ENCODE measurements around the gene NFATC3. TPM values are rescaled to one million over a fixed set of nuclear protein-coding genes. Genes with fewer than 3 reads are reported as not detected.

The NFATC3 gene
- total RNA-seq, 1 experiment from 2014 or later, result 31.3 TPM

DNA sequence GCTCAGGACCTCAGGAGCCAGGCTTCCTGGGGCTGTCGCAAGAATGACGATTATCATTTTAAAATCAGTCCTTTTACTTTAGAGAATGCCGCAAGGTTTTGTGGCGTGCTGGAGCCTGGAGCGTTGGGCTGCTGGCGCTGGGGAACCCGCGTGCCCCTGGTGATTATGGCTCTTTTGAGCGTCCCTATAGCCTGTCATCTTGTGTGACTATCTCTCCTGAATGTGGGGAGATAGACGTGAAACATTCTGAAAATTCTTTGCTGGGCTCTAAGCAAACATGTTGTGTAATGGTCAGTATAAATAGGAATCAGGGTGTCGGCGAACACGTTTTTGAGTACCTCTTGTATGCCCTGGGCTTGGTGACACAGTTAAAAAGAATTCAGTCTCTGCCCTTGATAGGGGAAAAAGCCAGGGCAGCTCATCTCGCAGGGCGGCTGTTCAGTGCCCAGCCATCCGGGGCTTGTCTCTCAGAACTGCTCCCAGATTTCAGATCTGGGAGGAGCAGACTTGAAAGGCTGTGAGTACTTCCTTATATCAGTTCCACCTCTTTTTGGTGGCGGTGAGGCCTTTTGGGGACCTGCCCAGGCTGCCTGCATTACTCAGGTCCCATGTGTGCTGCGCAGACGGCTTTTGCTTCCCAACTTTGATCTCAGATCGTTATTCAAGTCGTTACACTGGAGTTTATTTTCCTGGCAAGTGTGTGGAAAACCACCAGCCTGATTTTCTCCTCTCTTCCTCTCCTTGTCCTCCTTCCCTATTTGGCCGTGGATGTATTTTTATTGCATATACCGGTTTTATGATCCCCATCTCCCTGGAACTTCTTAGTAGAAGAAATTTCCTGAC is 180.1 kb downstream of the NFATC3 start:
- DNase-seq (ENCODE audit: extremely low read depth, low read depth), result peak; percentile 75

DNA sequence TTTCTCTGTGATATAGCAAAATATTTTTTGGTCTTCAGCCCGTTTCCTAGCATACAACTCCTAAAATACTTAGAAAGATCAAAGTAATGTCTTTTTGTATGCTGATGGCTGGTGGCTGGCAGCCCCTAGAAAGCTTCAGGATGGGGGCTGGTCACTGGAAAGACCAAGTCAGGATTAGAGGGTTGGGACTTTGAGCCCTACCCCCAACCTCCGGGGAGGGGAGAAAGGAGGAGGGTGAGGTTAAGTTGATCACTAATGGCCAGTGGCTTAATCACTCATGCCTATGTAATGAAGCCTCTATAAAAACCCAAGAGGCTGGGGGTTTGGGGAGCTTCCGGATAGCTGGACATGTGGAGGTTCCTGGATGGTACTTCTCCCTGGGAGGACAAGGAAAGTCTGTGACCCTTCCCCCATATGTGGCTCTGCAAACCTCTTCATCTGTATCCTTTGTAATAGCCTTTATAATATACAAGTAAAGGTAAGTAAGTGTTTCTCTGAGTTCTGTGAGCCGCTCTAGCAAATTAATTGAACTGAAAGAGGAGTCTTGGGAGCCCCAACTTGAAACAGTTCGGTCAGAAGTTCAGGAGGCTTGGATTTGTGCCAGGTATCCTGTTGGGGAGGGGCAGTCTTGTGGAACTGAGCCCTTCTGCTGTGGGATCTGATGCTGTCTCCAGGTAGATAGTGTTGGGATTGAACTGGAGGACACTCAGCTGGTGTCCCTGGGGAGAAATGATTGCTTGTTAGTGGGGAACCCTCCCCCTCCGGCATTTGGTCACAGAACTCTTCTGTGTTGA is 182.6 kb downstream of the NFATC3 start:
- no peak for DNase-seq (ENCODE audit: extremely low read depth, low read depth)

DNA sequence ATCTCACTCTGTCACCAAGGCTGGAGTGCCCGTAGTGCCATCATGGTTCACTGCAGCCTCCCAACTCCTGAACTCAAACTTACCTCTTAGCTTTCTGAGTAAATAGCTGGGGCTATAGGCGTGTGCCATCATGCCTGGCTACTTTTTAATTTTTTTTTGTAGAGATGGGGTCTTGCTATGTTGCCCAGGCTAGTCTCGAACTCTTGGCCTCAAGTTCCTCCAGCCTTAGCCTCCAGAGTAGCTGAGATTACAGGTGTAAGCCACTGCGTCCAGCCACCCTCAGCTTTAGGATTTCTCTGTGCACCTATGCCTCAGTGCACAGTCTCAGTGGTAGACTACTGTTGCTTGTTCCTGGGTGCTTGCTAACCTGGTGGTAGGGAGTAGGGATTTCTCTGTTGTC is 184.6 kb downstream of the NFATC3 start:
- DNase-seq (ENCODE audit: extremely low read depth, low read depth), result no peak

DNA sequence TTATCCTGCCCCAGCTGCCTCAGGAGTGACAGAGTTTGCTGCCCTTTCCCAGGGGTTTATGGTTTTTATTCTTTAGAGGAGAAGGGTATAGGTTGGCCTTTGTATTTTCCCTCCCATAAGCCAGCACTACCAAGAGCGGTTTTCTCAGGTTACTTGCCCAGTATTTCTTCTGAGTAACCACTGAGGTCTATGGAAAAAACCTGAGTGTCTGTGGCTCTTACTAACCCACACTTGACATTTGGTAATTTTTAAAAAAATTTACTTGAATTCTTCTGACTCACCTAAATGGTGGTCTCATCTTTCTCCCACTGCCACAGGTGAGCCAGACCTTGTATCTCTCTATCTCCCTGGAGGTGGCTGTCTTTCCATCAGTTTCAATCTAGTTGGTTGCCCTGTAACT is 185.2 kb downstream of the NFATC3 start:
- DNase-seq (ENCODE audit: extremely low read depth, low read depth), result no peak

DNA sequence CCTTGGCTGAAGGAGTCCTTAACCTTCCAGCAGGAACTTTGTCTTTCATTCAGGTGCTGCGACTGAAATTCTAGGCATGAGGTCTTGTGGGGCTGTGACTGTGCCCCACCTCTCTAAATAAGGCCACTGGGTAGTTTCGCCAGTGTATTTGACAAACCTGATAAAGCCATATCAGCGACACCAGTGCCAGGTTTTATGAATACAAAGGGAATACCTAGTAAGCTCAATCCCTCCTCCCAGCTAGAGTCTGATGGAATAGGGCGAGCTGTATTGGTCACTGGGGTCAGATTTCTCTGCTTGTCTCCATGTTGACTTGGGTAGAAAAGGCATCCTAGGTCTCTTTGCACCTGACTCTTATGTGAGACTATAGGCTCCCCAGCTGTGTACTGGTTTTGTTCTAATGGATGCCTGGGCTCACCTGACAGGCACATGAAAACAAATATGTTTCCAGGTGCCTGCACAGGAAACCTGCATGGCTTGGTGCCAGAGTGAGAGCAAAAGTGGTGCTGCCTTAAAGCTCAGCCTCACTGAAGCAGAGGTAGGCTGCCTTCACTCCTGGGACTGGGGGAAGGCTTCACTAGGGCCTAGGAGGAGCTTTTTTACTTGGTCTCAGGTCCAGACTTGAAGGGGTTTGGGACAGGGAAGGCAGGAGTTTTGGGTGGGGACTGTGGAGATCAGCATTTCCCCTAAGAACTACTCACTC is 187.5 kb downstream of the NFATC3 start:
- DNase-seq (ENCODE audit: extremely low read depth, low read depth), result no peak

DNA sequence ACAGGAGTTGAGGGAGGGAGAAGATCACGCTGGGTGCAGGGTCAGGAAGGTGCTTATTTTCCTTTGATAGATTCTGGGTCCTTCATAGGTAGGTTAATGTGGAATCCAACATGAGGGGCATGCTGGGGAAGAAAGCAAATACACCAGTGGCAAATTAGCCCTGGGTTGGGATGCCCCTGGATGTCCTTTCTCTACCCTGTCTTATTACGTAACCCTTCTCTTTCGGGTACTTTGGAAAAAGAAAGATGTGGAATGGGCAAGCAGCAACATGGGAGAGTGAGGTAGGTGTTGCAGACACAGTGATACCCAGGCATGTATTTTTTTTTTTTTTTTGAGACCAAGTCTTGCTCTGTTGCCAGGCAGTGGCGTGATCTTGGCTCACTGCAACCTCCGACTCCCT is 188.3 kb downstream of the NFATC3 start:
- no peak for DNase-seq (ENCODE audit: extremely low read depth, low read depth)

DNA sequence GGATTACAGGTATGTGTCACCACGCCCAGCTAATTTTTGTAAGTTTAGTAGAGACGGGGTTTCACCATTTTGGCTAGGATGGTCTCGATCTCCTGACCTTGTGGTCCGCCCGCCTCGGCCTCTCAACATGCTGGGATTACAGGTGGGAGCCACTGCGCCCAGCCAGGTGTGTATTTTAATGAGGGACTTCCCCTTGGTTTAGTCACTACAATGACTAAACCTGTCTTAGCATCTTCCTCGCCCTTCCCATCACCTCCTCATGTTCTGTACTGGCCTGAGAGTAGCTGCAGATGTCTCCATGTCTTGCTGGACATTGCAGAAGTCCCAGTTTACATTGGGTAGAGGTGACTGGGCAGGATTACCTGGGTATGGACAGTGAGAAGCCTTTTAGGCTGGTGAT is 188.7 kb downstream of the NFATC3 start:
- DNase-seq (ENCODE audit: extremely low read depth, low read depth), result no peak

DNA sequence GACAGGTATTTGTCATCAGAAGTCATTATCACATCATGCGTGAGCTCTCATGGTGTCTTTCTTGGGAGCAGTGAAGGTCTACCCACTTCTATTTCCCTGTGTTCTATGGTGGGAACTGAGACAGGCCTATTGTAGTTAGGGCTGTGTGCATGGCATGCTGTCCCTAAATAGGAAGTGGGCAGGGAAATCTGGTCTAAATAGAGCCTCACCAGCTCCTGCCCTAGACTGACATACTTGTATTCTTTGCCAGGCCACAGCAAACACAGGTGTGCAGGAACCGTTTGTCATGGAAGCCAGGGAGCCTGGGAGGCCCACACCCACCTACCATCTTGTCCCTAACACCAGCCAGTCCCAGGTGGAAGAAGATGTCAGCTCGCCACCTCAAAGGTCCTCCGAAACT is 189.3 kb downstream of the NFATC3 start:
- DNase-seq (ENCODE audit: extremely low read depth, low read depth), result no peak

DNA sequence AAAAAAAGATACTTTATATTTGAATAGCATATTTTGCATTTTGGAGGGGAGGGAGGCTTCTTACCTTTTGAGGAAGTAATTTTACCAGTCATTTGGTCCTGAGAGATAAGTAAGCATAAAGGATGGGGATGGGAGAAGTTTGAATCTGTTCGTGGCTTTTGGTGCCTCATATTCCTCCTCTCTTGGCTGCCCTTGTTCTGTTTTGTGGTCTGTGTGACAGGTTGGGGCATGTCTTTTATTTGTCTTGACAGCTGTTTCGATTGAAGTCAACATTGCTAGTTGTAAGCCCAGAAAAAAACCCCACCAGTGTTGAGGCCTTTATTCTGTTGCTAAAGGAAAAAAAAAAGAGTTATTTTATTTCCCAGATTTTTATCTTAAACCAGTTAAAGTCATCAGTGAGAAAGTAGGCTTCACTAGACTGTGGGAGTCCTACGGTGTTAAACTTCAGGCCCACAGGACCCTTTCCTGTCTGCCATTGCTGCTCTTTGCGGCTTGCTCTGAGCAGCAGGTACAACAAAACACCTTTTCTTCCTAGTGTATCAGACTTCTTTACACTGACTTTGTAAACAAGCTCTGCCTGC is 190.5 kb downstream of the NFATC3 start:
- DNase-seq (ENCODE audit: extremely low read depth, low read depth), result no peak

DNA sequence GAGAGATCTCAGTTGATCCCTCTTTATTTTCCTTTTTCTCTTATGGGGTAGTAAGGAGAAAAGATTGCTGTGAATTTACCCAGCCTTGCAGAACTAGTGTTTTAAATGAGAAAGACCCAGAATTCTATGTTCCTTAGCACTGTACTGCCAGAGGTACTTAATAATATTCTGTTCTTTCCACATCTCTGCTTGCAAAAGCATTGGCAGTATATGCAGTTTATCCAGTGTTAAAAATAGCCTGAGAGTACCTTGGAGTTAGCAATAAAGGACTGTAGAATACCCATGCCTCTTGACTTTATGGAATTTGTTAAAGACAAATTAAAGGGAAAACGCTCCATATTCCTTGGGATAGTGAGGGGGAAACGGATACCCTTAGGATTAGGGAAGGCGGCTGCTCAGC is 191.1 kb downstream of the NFATC3 start:
- no peak for DNase-seq (ENCODE audit: extremely low read depth, low read depth)

Small RNA genes within 50 kb of the gene (small RNA-seq; reads per million reads assigned to genes)
- gene RF00019, result 0 reads per million in 2 experiments
- 0 to 0.02 reads per million in 2 experiments for gene RF00554

Other genes starting within 250 kb of the NFATC3 start
- gene THAP11, start 243.1 kb upstream of the NFATC3 start, total RNA-seq (2014; rRNA removed; shearing (Covaris generic)), result 43.6 and 49.4 TPM in 2 replicates
- 260 and 267 TPM in 2 replicates for gene NUTF2, start 238.4 kb upstream of the NFATC3 start, total RNA-seq (2014; rRNA removed; shearing (Covaris generic))
- 26.4 and 28.4 TPM in 2 replicates for gene CENPT, start 237.7 kb upstream of the NFATC3 start, total RNA-seq (2014; rRNA removed; shearing (Covaris generic))
- 52.6 and 55.4 TPM in 2 replicates for gene EDC4, start 212.3 kb upstream of the NFATC3 start, total RNA-seq (2014; rRNA removed; shearing (Covaris generic))
- gene NRN1L, start 200.5 kb upstream of the NFATC3 start, total RNA-seq (2014; rRNA removed; shearing (Covaris generic)), result 0.87 and 1.9 TPM in 2 replicates
- gene PSKH1, start 192.1 kb upstream of the NFATC3 start, total RNA-seq (2014; rRNA removed; shearing (Covaris generic)), result 5.3 and 6.5 TPM in 2 replicates
- 1.4 and 2.0 TPM in 2 replicates for gene CTRL, start 153.5 kb upstream of the NFATC3 start, total RNA-seq (2014; rRNA removed; shearing (Covaris generic))
- gene PSMB10, start 148.5 kb upstream of the NFATC3 start, total RNA-seq (2014; rRNA removed; shearing (Covaris generic)), result 28.7 and 34.9 TPM in 2 replicates
- 4.6 and 8.4 TPM in 2 replicates for gene LCAT, start 141.2 kb upstream of the NFATC3 start, total RNA-seq (2014; rRNA removed; shearing (Covaris generic))
- 35.8 and 37.2 TPM in 2 replicates for gene SLC12A4, start 116.7 kb upstream of the NFATC3 start, total RNA-seq (2014; rRNA removed; shearing (Covaris generic))
- gene DPEP3, start 104.9 kb upstream of the NFATC3 start, total RNA-seq (2014; rRNA removed; shearing (Covaris generic)), result not detected in 2 replicates
- gene DPEP2, start 85.9 kb upstream of the NFATC3 start, total RNA-seq (2014; rRNA removed; shearing (Covaris generic)), result not detected in 2 replicates
- gene DPEP2NB, start 69.5 kb upstream of the NFATC3 start, total RNA-seq (2014; rRNA removed; shearing (Covaris generic)), result not detected in 2 replicates
- gene DDX28, start 62.1 kb upstream of the NFATC3 start, total RNA-seq (2014; rRNA removed; shearing (Covaris generic)), result 20.1 and 22.7 TPM in 2 replicates
- gene DUS2, start 62.1 kb upstream of the NFATC3 start, total RNA-seq (2014; rRNA removed; shearing (Covaris generic)), result 34.5 and 39.4 TPM in 2 replicates
- gene ESRP2, start 150.8 kb downstream of the NFATC3 start, total RNA-seq (2014; rRNA removed; shearing (Covaris generic)), result 0.27 TPM in 1 of 2 replicates, not detected in the other
- 7.5 and 7.6 TPM in 2 replicates for gene PLA2G15, start 160.0 kb downstream of the NFATC3 start, total RNA-seq (2014; rRNA removed; shearing (Covaris generic))
- 21.5 and 22.1 TPM in 2 replicates for gene SLC7A6, start 179.2 kb downstream of the NFATC3 start, total RNA-seq (2014; rRNA removed; shearing (Covaris generic))
- 18.2 and 21.0 TPM in 2 replicates for gene SLC7A6OS, start 225.6 kb downstream of the NFATC3 start, total RNA-seq (2014; rRNA removed; shearing (Covaris generic))
- 39.4 and 51.7 TPM in 2 replicates for gene PRMT7, start 225.6 kb downstream of the NFATC3 start, total RNA-seq (2014; rRNA removed; shearing (Covaris generic))

Data from NCI-H460 (cell line).